Activated CD4-positive, alpha-beta memory T cell treated with anti-CD3 and anti-CD28 coated beads, Interleukin-2, amount 10 ng/mL, durations not matched to agents 7 days and 5 days (primary cell): ENCODE measurements around the gene HOXC11. TPM values are rescaled to one million over a fixed set of nuclear protein-coding genes. Genes with fewer than 3 reads are reported as not detected.

Experiments
- CTCF ChIA-PET: fragments of 350-600 bp; sonication (Branson Sonifier 250); formaldehyde crosslinking; loops from one replicate; lab custom pipeline; 2021; ENCODE audit warnings: antibody characterized with exemption, inconsistent platforms; lab: Charles Lee
- POLR2A ChIA-PET: fragments of 350-600 bp; sonication (Branson Sonifier 250); formaldehyde crosslinking; loops from one replicate; lab custom pipeline; 2021; ENCODE audit warnings: antibody characterized with exemption; lab: Charles Lee
- DNase-seq: peaks from one replicate; pipeline ENCODE4 v3.0.0-alpha.2; 2020
- H3K27ac Mint-ChIP-seq: one replicate; pipeline ENCODE4 v1.8.0; 2021; ENCODE audit warnings: mild to moderate bottlenecking, mixed read lengths
- H3K27me3 Mint-ChIP-seq: one replicate; pipeline ENCODE4 v1.8.0; 2021; ENCODE audit warnings: mixed read lengths
- H3K36me3 Mint-ChIP-seq: one replicate; pipeline ENCODE4 v1.8.0; 2021; ENCODE audit warnings: low read depth, mixed read lengths
- H3K4me1 Mint-ChIP-seq: one replicate; pipeline ENCODE4 v1.8.0; 2021; ENCODE audit warnings: mixed read lengths
- H3K4me3 Mint-ChIP-seq: one replicate; pipeline ENCODE4 v1.8.0; 2021; ENCODE audit warnings: mild to moderate bottlenecking, mixed read lengths
- H3K9me3 Mint-ChIP-seq: one replicate; pipeline ENCODE4 v1.8.0; 2021; ENCODE audit warnings: mixed read lengths
- total RNA-seq, 2 experiments: library from RNA; stranded (reverse); gene quantifications; one replicate each; pipeline ENCODE4 v1.2.3, GENCODE V29; 2021

The HOXC11 gene
- total RNA-seq, 2 experiments from 2014 or later: not detected

- CTCF ChIA-PET: no interaction called here
- H3K36me3 Mint-ChIP-seq: no peaks in the 10 kb centered on the region
- POLR2A ChIA-PET: interaction anchor here (1.5 kb wide), 1 partner anchor 33 kb away, joined by 3 read pairs; the partner anchor contains the start of gene HOXC9
- no peaks in the 10 kb centered on the region for H3K9me3 Mint-ChIP-seq
- no peak overlapping the region for H3K27ac Mint-ChIP-seq
- no peak overlapping the region for H3K4me3 Mint-ChIP-seq
- H3K27me3 Mint-ChIP-seq: peaks cover 96% of the 10 kb centered on the region
- DNase-seq: no peak
- H3K4me1 Mint-ChIP-seq: peaks cover 8% of the 10 kb centered on the region
Observed at GRCh38 chr12:53966385-53967133, 6.4 kb upstream of the HOXC11 start.

DNA sequence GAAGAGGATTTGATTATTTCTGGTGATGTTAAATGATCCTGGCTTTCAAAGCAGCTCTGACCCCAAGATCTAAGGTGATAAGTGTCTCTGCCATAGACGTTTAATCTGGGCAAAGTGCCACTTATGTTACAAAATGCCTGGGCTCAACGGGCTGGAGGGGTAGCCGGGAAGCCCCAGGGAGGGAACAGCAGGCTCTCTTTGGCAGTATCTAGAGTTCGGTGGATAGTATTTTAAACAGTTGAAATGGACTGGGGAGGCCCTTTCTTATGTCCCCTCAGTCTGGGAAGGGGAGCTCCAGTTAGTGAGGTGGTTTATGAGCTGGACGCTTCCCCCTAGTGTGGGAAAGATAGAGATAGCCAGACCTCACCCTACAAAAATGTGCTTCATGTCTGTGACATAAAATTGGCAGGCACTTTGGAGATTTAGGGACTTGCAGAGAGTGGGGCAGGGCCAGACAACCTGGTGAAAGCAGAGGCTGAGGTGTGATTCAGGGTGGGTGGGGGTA lies 5.5 kb upstream of the HOXC11 start:
- H3K4me1 Mint-ChIP-seq: peaks cover 8% of the 10 kb centered on the region
- ChIA-PET POLR2A (no interaction called here), CTCF (no interaction called here)
- no peaks in the 10 kb centered on the region for H3K9me3 Mint-ChIP-seq
- H3K36me3 Mint-ChIP-seq: no peaks in the 10 kb centered on the region
- no peak for DNase-seq
- peaks cover 97% of the 10 kb centered on the region for H3K27me3 Mint-ChIP-seq
- no peak overlapping the region for H3K4me3 Mint-ChIP-seq
- no peak overlapping the region for H3K27ac Mint-ChIP-seq

GRCh38 chr12:53968214-53969127 lies 4.5 kb upstream of the HOXC11 start:
- Mint-ChIP-seq H3K4me1 (peaks cover 11% of the 10 kb centered on the region), H3K36me3 (peaks cover 7% of the 10 kb centered on the region), H3K4me3 (no peak overlapping the region), H3K9me3 (no peaks in the 10 kb centered on the region), H3K27me3 (peaks cover 97% of the 10 kb centered on the region), H3K27ac (no peak overlapping the region)
- no peak for DNase-seq
- ChIA-PET POLR2A (no interaction called here), CTCF (no interaction called here)

- no peak overlapping the region for H3K27ac Mint-ChIP-seq
- CTCF ChIA-PET: interaction anchor here (0.6 to 1.5 kb wide), 2 partner anchors 63 kb away, joined by 3 to 4 read pairs; partner anchors contain the start of gene HOXC5
- H3K4me3 Mint-ChIP-seq: no peak overlapping the region
- peaks cover 14% of the 10 kb centered on the region for H3K4me1 Mint-ChIP-seq
- DNase-seq: no peak
- peaks cover 7% of the 10 kb centered on the region for H3K36me3 Mint-ChIP-seq
- H3K27me3 Mint-ChIP-seq: peaks cover 93% of the 10 kb centered on the region
- POLR2A ChIA-PET: no interaction called here
- no peaks in the 10 kb centered on the region for H3K9me3 Mint-ChIP-seq
Observed at GRCh38 chr12:53969588-53970259, 3.2 kb upstream of the HOXC11 start.

GRCh38 chr12:53970451-53970850 lies 2.5 kb upstream of the HOXC11 start:
- CTCF ChIA-PET: interaction anchor here (0.5 to 1.5 kb wide), 2 partner anchors 62 to 1296 kb away, joined by 3 to 4 read pairs; partner anchors contain the start of gene HOXC5

DNA sequence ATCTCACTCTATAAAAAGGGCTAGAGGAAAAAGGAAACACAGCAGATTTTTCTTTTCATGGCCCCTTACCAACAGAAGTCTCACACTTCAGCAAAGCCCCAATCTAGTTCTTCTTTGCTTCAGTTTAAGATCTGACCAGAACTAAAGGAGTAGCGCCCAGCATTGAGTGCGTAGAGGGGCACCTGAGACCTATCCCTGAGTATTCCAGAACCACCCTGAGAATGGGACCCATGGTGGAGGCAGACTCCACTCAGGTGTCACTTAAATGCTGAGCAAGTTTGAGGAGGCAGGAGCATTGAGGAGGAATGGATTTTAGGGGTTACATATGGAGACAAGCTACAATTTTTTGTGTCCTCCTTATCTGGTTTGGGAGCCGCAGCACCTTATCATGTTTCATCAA lies 1.8 kb upstream of the HOXC11 start:
- H3K4me1 Mint-ChIP-seq: peaks cover 15% of the 10 kb centered on the region
- H3K27ac Mint-ChIP-seq: no peak overlapping the region
- no peak overlapping the region for H3K4me3 Mint-ChIP-seq
- CTCF ChIA-PET: interaction anchor here (0.5 to 1.5 kb wide), 2 partner anchors 62 to 1295 kb away, joined by 3 to 4 read pairs; partner anchors contain the start of gene HOXC5
- H3K36me3 Mint-ChIP-seq: peaks cover 12% of the 10 kb centered on the region
- POLR2A ChIA-PET: no interaction called here
- DNase-seq: no peak
- peaks cover 92% of the 10 kb centered on the region for H3K27me3 Mint-ChIP-seq
- no peaks in the 10 kb centered on the region for H3K9me3 Mint-ChIP-seq

More at GRCh38 chr12:53970451-53970850, 2.5 kb upstream of the HOXC11 start:
- no peak overlapping the region for H3K27ac Mint-ChIP-seq
- DNase-seq: no peak
- POLR2A ChIA-PET: no interaction called here
- peaks cover 8% of the 10 kb centered on the region for H3K36me3 Mint-ChIP-seq
- peaks cover 92% of the 10 kb centered on the region for H3K27me3 Mint-ChIP-seq
- no peak overlapping the region for H3K4me3 Mint-ChIP-seq
- peaks cover 14% of the 10 kb centered on the region for H3K4me1 Mint-ChIP-seq
- H3K9me3 Mint-ChIP-seq: no peaks in the 10 kb centered on the region

DNA sequence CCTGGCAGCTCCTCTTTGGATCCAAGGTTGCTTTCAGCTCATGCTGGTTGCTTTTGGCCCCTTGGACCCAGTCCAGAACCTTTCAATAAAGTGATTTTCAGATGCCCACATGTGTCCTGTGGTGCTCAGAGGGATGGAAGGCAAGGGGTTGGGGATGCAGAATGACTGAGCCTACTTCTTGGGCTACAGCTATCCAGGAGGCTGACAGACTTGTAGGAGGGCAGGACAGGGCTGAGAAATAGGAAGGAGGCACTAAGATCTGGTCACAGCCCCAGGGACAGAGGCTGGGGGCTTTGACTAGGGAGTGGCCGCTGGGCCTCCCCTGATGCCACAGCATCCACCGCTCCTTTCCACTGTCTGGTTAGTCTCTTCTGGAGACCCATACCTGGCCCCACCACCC lies 1.2 kb upstream of the HOXC11 start:
- H3K36me3 Mint-ChIP-seq: peaks cover 12% of the 10 kb centered on the region
- no peaks in the 10 kb centered on the region for H3K9me3 Mint-ChIP-seq
- no peak overlapping the region for H3K4me3 Mint-ChIP-seq
- peaks cover 10% of the 10 kb centered on the region for H3K4me1 Mint-ChIP-seq
- CTCF ChIA-PET: no interaction called here
- peaks cover 92% of the 10 kb centered on the region for H3K27me3 Mint-ChIP-seq
- H3K27ac Mint-ChIP-seq: no peak overlapping the region
- POLR2A ChIA-PET: no interaction called here
- DNase-seq: no peak

DNA sequence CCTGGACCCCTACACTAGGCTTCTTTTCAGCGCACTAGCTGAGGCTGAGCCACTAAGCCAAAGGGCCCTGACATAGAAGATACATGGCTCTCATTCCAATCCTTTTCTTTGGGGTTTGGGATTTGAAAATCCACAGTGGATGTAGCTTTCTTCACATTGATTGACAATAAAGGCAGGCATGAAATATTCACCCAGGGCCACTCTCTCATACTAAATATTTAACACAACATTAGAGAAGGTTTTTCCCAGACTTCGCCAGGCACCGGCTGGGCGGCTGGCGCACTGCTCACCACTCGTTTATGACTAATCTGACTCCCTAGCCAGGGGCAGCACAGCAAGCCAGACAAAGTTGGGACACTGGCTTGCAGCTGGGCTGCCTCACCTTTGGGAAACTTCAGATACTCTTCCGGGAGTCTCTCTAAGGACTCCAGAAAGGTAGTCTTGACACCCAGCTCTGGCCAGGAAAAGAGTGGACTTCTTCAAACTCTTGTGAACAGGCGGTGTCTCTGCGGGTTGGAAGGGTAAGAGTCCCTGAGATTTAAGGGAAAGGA lies 699 bp upstream of the HOXC11 start:
- Mint-ChIP-seq H3K4me3 (no peak overlapping the region), H3K27me3 (peaks cover 92% of the 10 kb centered on the region), H3K36me3 (peaks cover 12% of the 10 kb centered on the region), H3K27ac (no peak overlapping the region), H3K9me3 (no peaks in the 10 kb centered on the region), H3K4me1 (peaks cover 10% of the 10 kb centered on the region)
- CTCF ChIA-PET: no interaction called here
- POLR2A ChIA-PET: interaction anchor here (0.8 kb wide), 1 partner anchor 19 kb away, joined by 3 read pairs; no protein-coding TSS in a partner anchor
- DNase-seq: no peak

DNA sequence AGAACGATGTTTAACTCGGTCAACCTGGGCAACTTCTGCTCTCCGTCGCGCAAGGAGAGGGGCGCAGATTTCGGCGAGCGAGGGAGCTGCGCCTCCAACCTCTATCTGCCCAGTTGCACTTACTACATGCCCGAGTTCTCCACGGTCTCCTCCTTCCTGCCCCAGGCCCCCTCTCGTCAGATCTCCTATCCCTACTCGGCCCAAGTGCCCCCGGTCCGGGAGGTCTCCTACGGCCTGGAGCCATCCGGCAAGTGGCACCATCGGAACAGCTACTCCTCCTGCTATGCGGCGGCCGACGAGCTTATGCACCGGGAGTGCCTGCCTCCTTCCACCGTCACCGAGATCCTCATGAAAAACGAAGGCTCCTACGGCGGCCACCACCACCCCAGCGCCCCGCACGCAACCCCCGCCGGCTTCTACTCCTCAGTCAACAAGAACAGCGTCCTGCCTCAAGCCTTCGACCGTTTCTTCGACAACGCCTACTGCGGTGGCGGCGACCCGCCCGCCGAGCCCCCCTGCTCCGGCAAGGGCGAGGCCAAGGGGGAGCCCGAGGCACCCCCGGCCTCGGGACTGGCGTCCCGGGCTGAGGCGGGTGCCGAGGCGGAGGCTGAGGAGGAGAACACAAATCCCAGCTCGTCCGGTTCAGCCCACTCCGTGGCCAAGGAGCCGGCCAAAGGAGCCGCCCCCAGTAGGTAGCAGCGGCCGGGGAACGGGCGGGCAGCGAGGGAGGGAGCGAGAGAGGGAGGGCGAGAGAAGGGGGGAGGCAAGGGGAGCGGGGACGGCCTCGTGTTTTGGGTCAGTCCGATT lies 513 bp downstream of the HOXC11 start:
- no peaks in the 10 kb centered on the region for H3K9me3 Mint-ChIP-seq
- peak overlapping the region; percentile 32 for H3K4me3 Mint-ChIP-seq
- ChIA-PET POLR2A (no interaction called here), CTCF (interaction anchor here (0.6 kb wide), 1 partner anchor 44 kb away, joined by 3 read pairs; no protein-coding TSS in a partner anchor)
- H3K4me1 Mint-ChIP-seq: peaks cover 10% of the 10 kb centered on the region
- H3K36me3 Mint-ChIP-seq: peaks cover 12% of the 10 kb centered on the region
- H3K27me3 Mint-ChIP-seq: peaks cover 91% of the 10 kb centered on the region
- DNase-seq: no peak
- H3K27ac Mint-ChIP-seq: peak overlapping the region; percentile 68

- H3K36me3 Mint-ChIP-seq: peaks cover 12% of the 10 kb centered on the region
- ChIA-PET CTCF (no interaction called here), POLR2A (no interaction called here)
- peaks cover 10% of the 10 kb centered on the region for H3K4me1 Mint-ChIP-seq
- H3K4me3 Mint-ChIP-seq: peak within 1 kb of the TSS; percentile 27
- H3K9me3 Mint-ChIP-seq: no peaks in the 10 kb centered on the region
- no peak for DNase-seq
- H3K27ac Mint-ChIP-seq: peak within 1 kb of the TSS; percentile 68
- peaks cover 91% of the 10 kb centered on the region for H3K27me3 Mint-ChIP-seq
Observed at GRCh38 chr12:53974084-53975063, 1.4 kb downstream of the HOXC11 start, which contains the start of gene HOTAIR. HOTAIR (minus strand) TSS chr12:53974954.

GRCh38 chr12:53975064-53975471 lies 2.1 kb downstream of the HOXC11 start:
- Mint-ChIP-seq H3K27ac (no peak overlapping the region), H3K36me3 (peaks cover 12% of the 10 kb centered on the region), H3K4me1 (peaks cover 10% of the 10 kb centered on the region), H3K9me3 (no peaks in the 10 kb centered on the region), H3K4me3 (no peak overlapping the region), H3K27me3 (peaks cover 92% of the 10 kb centered on the region)
- POLR2A ChIA-PET: no interaction called here
- CTCF ChIA-PET: no interaction called here
- DNase-seq: no peak
